Measurements from ENCODE around the gene APMAP. TPM values are rescaled to one million over a fixed set of nuclear protein-coding genes. Genes with fewer than 3 reads are reported as not detected.
"Not testable (repeated sequence)": the region's sequence is repeated elsewhere in the genome, so short reads cannot be mapped to it uniquely, and the experiment has no call there.

The APMAP gene
- total and polyA plus RNA-seq, 2 of the 13 experiments (the other 11 are each of a cell fraction or from before 2014, with no cell fraction given): 168 to 214 TPM

- DNase-seq (ENCODE audit: low spot score); BruUV-seq (replicated peaks); H3K4me3 ChIP-seq (replicated peaks in 1 of 3; ENCODE audit: insufficient read depth in 1 of 3, low read depth in 2 of 3, low read length in 3 of 3); ATAC-seq; H3K9ac ChIP-seq (ENCODE audit: insufficient read depth, low read depth, low read length); H3K79me2 ChIP-seq (ENCODE audit: insufficient read depth, low read length); in situ Hi-C loops (cut with HindIII; ENCODE audit: extremely low pct_ligation_motif_present, low pct_unique_long_range_greater_than_20kb); CTCF ChIA-PET (ENCODE audit: low intra/inter-chr PET ratio, low total read pairs); H4K20me1 ChIP-seq (ENCODE audit: insufficient read depth, low read length); POLR2A ChIA-PET; H3K27ac ChIP-seq (ENCODE audit: extremely low read length, insufficient read depth, low read length); H3K36me3 ChIP-seq (replicated peaks in 1 of 2; ENCODE audit: control insufficient read depth in 1 of 2, insufficient read depth in 2 of 2, low read length in 2 of 2); H2AFZ ChIP-seq (ENCODE audit: low read length); H3K4me2 ChIP-seq (ENCODE audit: low read depth, low read length); FAIRE-seq; H3K4me1 ChIP-seq (ENCODE audit: insufficient read depth, low read length); intact Hi-C loops (cut with micrococcal nuclease; ENCODE audit: unreplicated experiment); H3K9me3 ChIP-seq (ENCODE audit: low read length): not testable (repeated sequence)
- WGBS (ENCODE audit: low lambda C conversion rate): 23% methylated on average over 13 of the region's 13 CpGs
- TF ChIP-seq STAG1 (CRISPR knock-in tag; IDR thresholded peaks at IDR 0.05) (peak; percentile 20; the same call in 1 of the 2 replicates), ZNF652 (CRISPR knock-in tag; IDR thresholded peaks at IDR 0.05; ENCODE audit: borderline replicate concordance, low read depth) (peak; percentile 68; the same call in 1 of the 2 replicates)
- peaks cover 2 to 14% of the 10 kb centered on the region in 2 experiments; a peak in 3 of 5 replicates for H3K27me3 ChIP-seq (ENCODE audit: control insufficient read depth in 1 of 2, insufficient read depth in 2 of 2, low read length in 2 of 2)
These were observed 62.5 kb downstream of the APMAP start for GRCh38 chr20:24929867-24930723.

GRCh38 chr20:24929259-24929658, 63.3 kb downstream of the APMAP start:
- DNase-seq (ENCODE audit: low spot score); in situ Hi-C loops (cut with HindIII; ENCODE audit: extremely low pct_ligation_motif_present, low pct_unique_long_range_greater_than_20kb); H3K4me2 ChIP-seq (ENCODE audit: low read depth, low read length); H3K36me3 ChIP-seq (replicated peaks in 1 of 2; ENCODE audit: control insufficient read depth in 1 of 2, insufficient read depth in 2 of 2, low read length in 2 of 2); H3K4me1 ChIP-seq (ENCODE audit: insufficient read depth, low read length); FAIRE-seq; intact Hi-C loops (cut with micrococcal nuclease; ENCODE audit: unreplicated experiment); ATAC-seq; H3K79me2 ChIP-seq (ENCODE audit: insufficient read depth, low read length); H3K9ac ChIP-seq (ENCODE audit: insufficient read depth, low read depth, low read length); POLR2A ChIA-PET; H3K27ac ChIP-seq (ENCODE audit: extremely low read length, insufficient read depth, low read length); H3K4me3 ChIP-seq (replicated peaks in 1 of 3; ENCODE audit: insufficient read depth in 1 of 3, low read depth in 2 of 3, low read length in 3 of 3); H4K20me1 ChIP-seq (ENCODE audit: insufficient read depth, low read length); BruUV-seq (replicated peaks); H3K9me3 ChIP-seq (ENCODE audit: low read length); CTCF ChIA-PET (ENCODE audit: low intra/inter-chr PET ratio, low total read pairs); H2AFZ ChIP-seq (ENCODE audit: low read length): not testable (repeated sequence)
- H3K27me3 ChIP-seq (ENCODE audit: control insufficient read depth in 1 of 2, insufficient read depth in 2 of 2, low read length in 2 of 2): peaks cover 2 to 14% of the 10 kb centered on the region in 2 experiments; a peak in 3 of 5 replicates
- WGBS (ENCODE audit: low lambda C conversion rate): 16% methylated on average over 5 of the region's 5 CpGs

- ATAC-seq; H3K9me3 ChIP-seq (ENCODE audit: low read length); H3K79me2 ChIP-seq (ENCODE audit: insufficient read depth, low read length); H3K36me3 ChIP-seq (replicated peaks in 1 of 2; ENCODE audit: control insufficient read depth in 1 of 2, insufficient read depth in 2 of 2, low read length in 2 of 2); H3K9ac ChIP-seq (ENCODE audit: insufficient read depth, low read depth, low read length); intact Hi-C loops (cut with micrococcal nuclease; ENCODE audit: unreplicated experiment); FAIRE-seq; POLR2A ChIA-PET; H3K4me2 ChIP-seq (ENCODE audit: low read depth, low read length); H2AFZ ChIP-seq (ENCODE audit: low read length); DNase-seq (ENCODE audit: low spot score); CTCF ChIA-PET (ENCODE audit: low intra/inter-chr PET ratio, low total read pairs); H3K4me3 ChIP-seq (replicated peaks in 1 of 3; ENCODE audit: insufficient read depth in 1 of 3, low read depth in 2 of 3, low read length in 3 of 3); BruUV-seq (replicated peaks); H3K27ac ChIP-seq (ENCODE audit: extremely low read length, insufficient read depth, low read length); H4K20me1 ChIP-seq (ENCODE audit: insufficient read depth, low read length): not testable (repeated sequence)
- Histone ChIP-seq H3K27me3 (ENCODE audit: control insufficient read depth in 1 of 2, insufficient read depth in 2 of 2, low read length in 2 of 2) (peaks cover 4 to 16% of the 10 kb centered on the region in 2 experiments; a peak in 4 of 5 replicates), H3K4me1 (ENCODE audit: insufficient read depth, low read length) (peaks cover 15% of the 10 kb centered on the region; the same call in 1 of the 2 replicates)
- in situ Hi-C loops (cut with HindIII; ENCODE audit: extremely low pct_ligation_motif_present, low pct_unique_long_range_greater_than_20kb): loop anchor here (25.0 kb wide), 2 partner anchors 633 to 983 kb away; no protein-coding TSS in a partner anchor
- WGBS (ENCODE audit: low lambda C conversion rate): 0% methylated on average over 3 of the region's 3 CpGs
These were observed 71.8 kb downstream of the APMAP start for GRCh38 chr20:24920706-24921105.

GRCh38 chr20:24919665-24920064, 72.9 kb downstream of the APMAP start:
- 58% methylated on average over 15 of the region's 15 CpGs for WGBS (ENCODE audit: low lambda C conversion rate)
- H3K36me3 ChIP-seq (replicated peaks in 1 of 2; ENCODE audit: control insufficient read depth in 1 of 2, insufficient read depth in 2 of 2, low read length in 2 of 2); POLR2A ChIA-PET; ATAC-seq; H3K4me2 ChIP-seq (ENCODE audit: low read depth, low read length); BruUV-seq (replicated peaks); H4K20me1 ChIP-seq (ENCODE audit: insufficient read depth, low read length); DNase-seq (ENCODE audit: low spot score); H3K27ac ChIP-seq (ENCODE audit: extremely low read length, insufficient read depth, low read length); H3K9ac ChIP-seq (ENCODE audit: insufficient read depth, low read depth, low read length); H3K4me3 ChIP-seq (replicated peaks in 1 of 3; ENCODE audit: insufficient read depth in 1 of 3, low read depth in 2 of 3, low read length in 3 of 3); H2AFZ ChIP-seq (ENCODE audit: low read length); FAIRE-seq; H3K79me2 ChIP-seq (ENCODE audit: insufficient read depth, low read length); H3K9me3 ChIP-seq (ENCODE audit: low read length); CTCF ChIA-PET (ENCODE audit: low intra/inter-chr PET ratio, low total read pairs); intact Hi-C loops (cut with micrococcal nuclease; ENCODE audit: unreplicated experiment): not testable (repeated sequence)
- peaks cover 4 to 21% of the 10 kb centered on the region in 2 experiments; a peak in 4 of 5 replicates for H3K27me3 ChIP-seq (ENCODE audit: control insufficient read depth in 1 of 2, insufficient read depth in 2 of 2, low read length in 2 of 2)
- in situ Hi-C loops (cut with HindIII; ENCODE audit: extremely low pct_ligation_motif_present, low pct_unique_long_range_greater_than_20kb): loop anchor here (5.0 to 25.0 kb wide), 4 partner anchors 132 to 982 kb away; no protein-coding TSS in a partner anchor
- peaks cover 15% of the 10 kb centered on the region; the same call in 1 of the 2 replicates for H3K4me1 ChIP-seq (ENCODE audit: insufficient read depth, low read length)

All from HepG2 (cell line).